IMR-90 (cell line): ENCODE measurements around the gene SLC9A3. TPM values are rescaled to one million over a fixed set of nuclear protein-coding genes. Genes with fewer than 3 reads are reported as not detected.

Experiments
- ATAC-seq: fragments of 200-7000 bp; cut with Tn5 transposase; 2 replicates; pipeline ENCODE4 v1.9.1; 2020; ENCODE audit warnings: low read depth, mild to moderate bottlenecking, moderate library complexity
- BruUV-seq: library from RNA; stranded (reverse); fragments of 400-500 nt; replicated peaks from 2 replicates; lab custom pipeline; 2021; lab: Mats Ljungman, UMichigan
- CTCF ChIA-PET: fragments of 300-600 bp; formaldehyde crosslinking; extraction: SDS; loops from one replicate; lab custom pipeline; 2021; ENCODE audit warnings: antibody characterized with exemption; lab: Yijun Ruan, JAX
- POLR2A ChIA-PET: fragments of 300-600 bp; sonication (Branson Sonifier 250); formaldehyde crosslinking; loops from one replicate; lab custom pipeline; 2022; ENCODE audit warnings: antibody characterized with exemption; ENCODE audit not compliant: unreplicated experiment; lab: Charles Lee
- DNase-seq: peaks from one replicate; pipeline ENCODE4 v3.0.0; 2013
- H2AFZ ChIP-seq: replicated peaks from 2 replicates; pipeline ENCODE3; 2013; ENCODE audit warnings: low read length, mild to moderate bottlenecking; ENCODE audit not compliant: poor library complexity
- H2AK5ac ChIP-seq: 2 replicates; pipeline ENCODE4 v1.6.1; 2013; ENCODE audit warnings: low read depth, low read length, inconsistent platforms
- H2AK9ac ChIP-seq: replicated peaks from 2 replicates; pipeline ENCODE3; 2013; ENCODE audit warnings: mild to moderate bottlenecking, low read depth, low read length, moderate library complexity; ENCODE audit not compliant: poor library complexity
- H2BK120ac ChIP-seq: 2 replicates; pipeline ENCODE4 v1.6.1; 2013; ENCODE audit warnings: low read depth, low read length, inconsistent platforms
- H2BK15ac ChIP-seq: 3 replicates; pipeline ENCODE4 v1.6.1; 2013; ENCODE audit warnings: low read depth, low read length, inconsistent platforms
- H2BK20ac ChIP-seq: 2 replicates; pipeline ENCODE4 v1.6.1; 2013; ENCODE audit warnings: low read depth, mild to moderate bottlenecking, inconsistent platforms, low read length, moderate library complexity
- H2BK5ac ChIP-seq: 2 replicates; pipeline ENCODE4 v1.6.1; 2013; ENCODE audit warnings: mild to moderate bottlenecking, low read depth, low read length, inconsistent platforms; ENCODE audit not compliant: poor library complexity, severe bottlenecking
- H3K14ac ChIP-seq: replicated peaks from 2 replicates; pipeline ENCODE4 v1.6.1; 2013; ENCODE audit warnings: low read depth, low read length, inconsistent platforms
- H3K18ac ChIP-seq: 2 replicates; pipeline ENCODE4 v1.6.1; 2013; ENCODE audit warnings: low read depth, low read length, control low read depth
- H3K23ac ChIP-seq: 2 replicates; pipeline ENCODE4 v1.6.1; 2013; ENCODE audit warnings: low read depth, low read length, inconsistent platforms
- H3K27ac ChIP-seq: 2 replicates; pipeline ENCODE4 v1.5.1; 2013; ENCODE audit warnings: mild to moderate bottlenecking, control low read depth, low read length; ENCODE audit not compliant: insufficient read depth
- H3K27me3 ChIP-seq: 2 replicates; pipeline ENCODE4 v1.6.1; 2013; ENCODE audit warnings: low read length; ENCODE audit not compliant: control insufficient read depth, insufficient read depth
- H3K36me3 ChIP-seq: 2 replicates; pipeline ENCODE4 v1.6.1; 2013; ENCODE audit warnings: low read length, mixed read lengths; ENCODE audit not compliant: control insufficient read depth, insufficient read depth
- H3K4ac ChIP-seq: 2 replicates; pipeline ENCODE4 v1.6.1; 2013; ENCODE audit warnings: low read depth, low read length, inconsistent platforms
- H3K4me1 ChIP-seq: 2 replicates; pipeline ENCODE4 v1.6.1; 2013; ENCODE audit warnings: low read length, mixed read lengths; ENCODE audit not compliant: control insufficient read depth, insufficient read depth
- H3K4me2 ChIP-seq: 2 replicates; pipeline ENCODE4 v1.6.1; 2013; ENCODE audit warnings: low read depth, mild to moderate bottlenecking, control low read depth, low read length, moderate library complexity
- H3K4me3 ChIP-seq: 2 replicates; pipeline ENCODE4 v1.5.1; 2013; ENCODE audit warnings: low read depth, mild to moderate bottlenecking, control low read depth, low read length, moderate library complexity; ENCODE audit not compliant: insufficient read depth
- H3K56ac ChIP-seq: 2 replicates; pipeline ENCODE4 v1.6.1; 2013; ENCODE audit warnings: low read length, inconsistent platforms; ENCODE audit not compliant: insufficient read depth; ENCODE audit errors: extremely low read depth
- H3K79me1 ChIP-seq, 2 experiments: 2 replicates each; pipeline ENCODE4 v1.6.1; 2013; ENCODE audit warnings: low read length in 2 of 2, inconsistent platforms in 1 of 2, low read depth in 1 of 2
- H3K9ac ChIP-seq: 2 replicates; pipeline ENCODE4 v1.6.1; 2013; ENCODE audit warnings: low read depth, low read length, control low read depth
- H3K9me1 ChIP-seq: 2 replicates; pipeline ENCODE4 v1.6.1; 2013; ENCODE audit warnings: low read length, inconsistent platforms; ENCODE audit not compliant: insufficient read depth
- H3K9me3 ChIP-seq: 2 replicates; pipeline ENCODE4 v1.6.1; 2013; ENCODE audit warnings: low read length; ENCODE audit not compliant: control insufficient read depth, insufficient read depth
- H4K20me1 ChIP-seq: 2 replicates; pipeline ENCODE4 v1.6.1; 2013; ENCODE audit warnings: low read length, inconsistent platforms; ENCODE audit not compliant: insufficient read depth
- H4K5ac ChIP-seq: 2 replicates; pipeline ENCODE4 v1.6.1; 2013; ENCODE audit warnings: mild to moderate bottlenecking, low read depth, low read length, control low read depth
- H4K8ac ChIP-seq, 2 experiments: 2 replicates each; pipeline ENCODE4 v1.6.1; 2013; ENCODE audit warnings: low read depth in 2 of 2, low read length in 2 of 2, control low read depth in 1 of 2, inconsistent platforms in 1 of 2
- H4K91ac ChIP-seq: 2 replicates; pipeline ENCODE4 v1.6.1; 2013; ENCODE audit warnings: low read depth, low read length, inconsistent platforms; ENCODE audit not compliant: insufficient read depth
- BHLHE40 ChIP-seq: fragments of 150-350 bp; IDR thresholded peaks from 2 replicates; pipeline ENCODE4 v1.6.1; 2016; ENCODE audit warnings: mild to moderate bottlenecking, low read depth, low read length
- CEBPB ChIP-seq: IDR thresholded peaks from 2 replicates; pipeline ENCODE4 v1.6.1; 2012; ENCODE audit warnings: low read depth, low read length, improper control_type of control experiment
- CHD1 ChIP-seq: IDR thresholded peaks from 2 replicates; pipeline ENCODE4 v1.6.1; 2012; ENCODE audit warnings: low read depth, low read length, improper control_type of control experiment
- CTCF ChIP-seq: conservative IDR thresholded peaks from 2 replicates; pipeline ENCODE4 v1.5.1; 2012; ENCODE audit warnings: mild to moderate bottlenecking, low read depth, low read length, improper control_type of control experiment
- ELK1 ChIP-seq: fragments of 150-350 bp; IDR thresholded peaks from 2 replicates; pipeline ENCODE4 v1.6.1; 2016; ENCODE audit warnings: low read depth, mild to moderate bottlenecking, low read length, moderate library complexity, borderline replicate concordance
- FOS ChIP-seq: fragments of 150-350 bp; IDR thresholded peaks from 2 replicates; pipeline ENCODE4 v1.6.1; 2016; ENCODE audit warnings: low read depth, low read length
- MAFK ChIP-seq: IDR thresholded peaks from 2 replicates; pipeline ENCODE4 v1.6.1; 2012; ENCODE audit warnings: low read depth, low read length, improper control_type of control experiment
- MAZ ChIP-seq: IDR thresholded peaks from 2 replicates; pipeline ENCODE4 v1.6.1; 2012; ENCODE audit warnings: low read depth, mild to moderate bottlenecking, low read length, improper control_type of control experiment, moderate library complexity, borderline replicate concordance
- MXI1 ChIP-seq: IDR thresholded peaks from 2 replicates; pipeline ENCODE4 v1.6.1; 2012; ENCODE audit warnings: low read depth, mild to moderate bottlenecking, low read length, moderate library complexity, borderline replicate concordance
- NFE2L2 ChIP-seq: fragments of 150-350 bp; IDR thresholded peaks from 2 replicates; pipeline ENCODE4 v1.6.1; 2016; ENCODE audit warnings: low read depth, mild to moderate bottlenecking, low read length
- POLR2A ChIP-seq: IDR thresholded peaks from 2 replicates; pipeline ENCODE4 v1.6.1; 2012; ENCODE audit warnings: mild to moderate bottlenecking, low read depth, low read length
- RAD21 ChIP-seq: IDR thresholded peaks from 2 replicates; pipeline ENCODE4 v1.6.1; 2012; ENCODE audit warnings: low read length, improper control_type of control experiment
- RCOR1 ChIP-seq: IDR thresholded peaks from 2 replicates; pipeline ENCODE4 v1.6.1; 2012; ENCODE audit warnings: mild to moderate bottlenecking, low read length, improper control_type of control experiment; ENCODE audit not compliant: insufficient replicate concordance
- RFX5 ChIP-seq: IDR thresholded peaks from 2 replicates; pipeline ENCODE4 v1.8.0; 2012; ENCODE audit warnings: low read depth, mild to moderate bottlenecking, low read length, moderate library complexity
- USF2 ChIP-seq: fragments of 150-350 bp; IDR thresholded peaks from 2 replicates; pipeline ENCODE4 v1.6.1; 2017; ENCODE audit warnings: mild to moderate bottlenecking, antibody characterized with exemption, low read length, low read depth
- WGBS, 2 experiments: methylation state at CpG; one replicate each; pipeline versions ENCODE4 v1.1.5 to v1.1.7; 2013; ENCODE audit warnings: missing lambda C conversion rate in 2 of 2; ENCODE audit not compliant: insufficient read length in 1 of 2; ENCODE audit errors: extremely low coverage in 2 of 2; 5-methylcytosine and 5-hydroxymethylcytosine counted together
- dilution Hi-C: fragments of 300-500 bp; cut with HindIII; formaldehyde crosslinking; loops from one replicate; pipeline ENCODE4 v1.14.3; 2018; ENCODE audit warnings: low sequenced_read_pairs; ENCODE audit not compliant: unreplicated experiment
- in situ Hi-C: fragments of 300-500 bp; cut with MboI; formaldehyde crosslinking; loops from 3 replicates; pipeline ENCODE4 v1.14.3; 2019; ENCODE audit warnings: low sequenced_read_pairs, inconsistent platforms, mixed read lengths
- intact Hi-C: fragments of 100-400 bp; cut with micrococcal nuclease; formaldehyde crosslinking; loops from 2 replicates; pipeline ENCODE4 v1.10.0; 2022
- polyA plus RNA-seq, 3 experiments: library from polyadenylated mRNA; depleted of rRNA; stranded (reverse); fragments of >200 nt; gene quantifications; 2 replicates each; pipeline ENCODE4 v1.2.3, GENCODE V29; 2012; ENCODE audit warnings: low replicate concordance in 1 of 3
- total RNA-seq: library from RNA; depleted of rRNA; stranded (reverse); fragments of >200 nt; gene quantifications from 2 replicates; pipeline ENCODE4 v1.2.3, GENCODE V29; 2012

The SLC9A3 gene
- total and polyA plus RNA-seq, 2 of the 4 experiments (the other 2 are of a cell fraction), result 0.72 to 1.5 TPM

GRCh38 chr5:465591-466403 lies 58.5 kb downstream of the SLC9A3 start:
- Histone ChIP-seq H3K4me1 (no peaks in the 10 kb centered on the region), H4K91ac (no peak overlapping the region), H3K36me3 (peaks cover 54% of the 10 kb centered on the region), H3K9me1 (no peaks in the 10 kb centered on the region; the same call in 1 of the 2 replicates), H3K18ac (no peak overlapping the region), H3K14ac (no peak overlapping the region), H3K9me3 (no peaks in the 10 kb centered on the region), H3K23ac (no peak overlapping the region), H3K79me1 (peaks cover 6 to 18% of the 10 kb centered on the region in 2 experiments), H4K5ac (no peak overlapping the region), H2BK20ac (no peak overlapping the region), H3K9ac (no peak overlapping the region), H3K27me3 (no peaks in the 10 kb centered on the region), H3K4me2 (no peak overlapping the region), H2AK5ac (no peak overlapping the region), H3K56ac (no peak overlapping the region), H2AFZ (no peak overlapping the region), H4K20me1 (peaks cover under 1% of the 10 kb centered on the region; the same call in 1 of the 2 replicates), H3K4me3 (no peak overlapping the region), H2BK15ac (no peak overlapping the region), H4K8ac (no peak overlapping the region), H2AK9ac (no peak overlapping the region), H2BK5ac (no peak overlapping the region), H2BK120ac (no peak overlapping the region), H3K4ac (no peak overlapping the region), H3K27ac (no peak overlapping the region)
- dilution Hi-C loops (no loop called here), in situ Hi-C loops (no loop called here), intact Hi-C loops (no loop called here)
- WGBS, 2 experiments, result 97% methylated on average over 13 of the region's 29 CpGs; no CpG with 5 or more reads in 1 of the 2 experiments
- no peak for ATAC-seq
- DNase-seq, result no peak
- ChIA-PET POLR2A (no interaction called here), CTCF (interaction anchor here (2.0 kb wide), 1 partner anchor 19 kb away, joined by 4 read pairs; no protein-coding TSS in a partner anchor)
- BruUV-seq, result no TSS peak
- TF ChIP-seq BHLHE40 (no peak), ELK1 (no peak), MXI1 (no peak), RCOR1 (no peak), MAFK (no peak), USF2 (no peak), POLR2A (no peak), RAD21 (no peak), NFE2L2 (no peak), RFX5 (no peak), FOS (no peak), CHD1 (no peak), CTCF (no peak), MAZ (no peak), CEBPB (no peak)
